BJ (cell line): Measurements from ENCODE around the gene BSND. TPM values are rescaled to one million over a fixed set of nuclear protein-coding genes. Genes with fewer than 3 reads are reported as not detected.

Experiments
- CTCF ChIA-PET: fragments of 350-600 bp; formaldehyde crosslinking; extraction: SDS; loops from one replicate; lab custom pipeline; 2021; ENCODE audit warnings: antibody characterized with exemption, inconsistent platforms; lab: Yijun Ruan, JAX
- POLR2A ChIA-PET: fragments of 300-600 bp; sonication (Branson Sonifier 250); formaldehyde crosslinking; extraction: SDS; loops from one replicate; lab custom pipeline; 2021; ENCODE audit warnings: antibody characterized with exemption; lab: Charles Lee
- DNase-seq: peaks from one replicate; pipeline ENCODE4 v3.0.0-alpha.2; 2011; ENCODE audit warnings: low read depth
- H3K27me3 ChIP-seq: 2 replicates; pipeline ENCODE4 v1.6.0; 2011; ENCODE audit warnings: low read length; ENCODE audit not compliant: control insufficient read depth, insufficient read depth
- H3K36me3 ChIP-seq: 2 replicates; pipeline ENCODE4 v1.5.1; 2011; ENCODE audit warnings: low read length; ENCODE audit not compliant: control insufficient read depth, insufficient read depth
- H3K4me3 ChIP-seq: 2 replicates; pipeline ENCODE4 v1.5.1; 2011; ENCODE audit warnings: low read depth, mild to moderate bottlenecking, control low read depth, low read length
- polyA plus RNA-seq: library from polyadenylated mRNA; depleted of rRNA; stranded (reverse); fragments of >200 nt; gene quantifications from 2 replicates; pipeline ENCODE4 v1.2.3, GENCODE V29; 2011
- TF ChIP-seq, protein P1 (sequence below): IDR thresholded peaks from 2 replicates; pipeline ENCODE4 v1.5.1; 2011; ENCODE audit warnings: low read depth, mild to moderate bottlenecking, control low read depth, inconsistent platforms, low read length, moderate library complexity; ENCODE audit not compliant: insufficient read depth

The BSND gene
- polyA plus RNA-seq, 1 experiment: not detected

DNA sequence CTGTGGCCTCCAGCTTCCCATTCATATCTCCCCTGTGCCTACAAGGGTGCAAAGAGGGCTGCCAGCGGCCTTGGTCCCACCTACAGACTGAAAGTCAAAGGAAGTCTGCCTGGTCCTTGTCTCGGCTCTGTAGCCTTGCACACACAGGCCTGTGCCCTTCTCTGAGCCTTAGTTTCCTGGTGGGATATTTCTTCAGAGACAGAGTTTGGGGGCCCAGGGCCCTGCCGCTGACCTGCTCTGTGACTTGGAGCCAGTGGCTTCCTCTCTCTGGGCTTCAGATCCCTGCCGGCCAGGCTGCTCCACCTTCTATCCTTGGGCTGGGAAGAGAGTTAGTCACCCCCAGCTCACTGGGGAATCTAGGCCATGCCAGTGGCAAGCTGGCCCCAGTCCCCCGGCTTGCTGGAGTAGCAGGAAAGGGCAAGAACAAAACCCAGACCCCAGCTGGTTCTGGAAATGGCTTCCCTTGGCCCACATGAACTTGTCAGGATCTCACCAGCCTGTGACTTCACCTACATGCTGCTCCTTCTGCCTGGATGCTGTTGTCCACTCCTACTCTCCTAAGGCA is 19.3 kb upstream of the BSND start:
- no peak for DNase-seq

GRCh38 chr1:54980046-54980527 is 18.6 kb upstream of the BSND start:
- POLR2A ChIA-PET: no interaction called here
- no peak for DNase-seq
- Histone ChIP-seq H3K27me3 (peaks cover 26% of the 10 kb centered on the region), H3K4me3 (peak overlapping the region; percentile 36), H3K36me3 (no peaks in the 10 kb centered on the region)
- CTCF ChIA-PET: no interaction called here
- TF ChIP-seq, protein P1, sequence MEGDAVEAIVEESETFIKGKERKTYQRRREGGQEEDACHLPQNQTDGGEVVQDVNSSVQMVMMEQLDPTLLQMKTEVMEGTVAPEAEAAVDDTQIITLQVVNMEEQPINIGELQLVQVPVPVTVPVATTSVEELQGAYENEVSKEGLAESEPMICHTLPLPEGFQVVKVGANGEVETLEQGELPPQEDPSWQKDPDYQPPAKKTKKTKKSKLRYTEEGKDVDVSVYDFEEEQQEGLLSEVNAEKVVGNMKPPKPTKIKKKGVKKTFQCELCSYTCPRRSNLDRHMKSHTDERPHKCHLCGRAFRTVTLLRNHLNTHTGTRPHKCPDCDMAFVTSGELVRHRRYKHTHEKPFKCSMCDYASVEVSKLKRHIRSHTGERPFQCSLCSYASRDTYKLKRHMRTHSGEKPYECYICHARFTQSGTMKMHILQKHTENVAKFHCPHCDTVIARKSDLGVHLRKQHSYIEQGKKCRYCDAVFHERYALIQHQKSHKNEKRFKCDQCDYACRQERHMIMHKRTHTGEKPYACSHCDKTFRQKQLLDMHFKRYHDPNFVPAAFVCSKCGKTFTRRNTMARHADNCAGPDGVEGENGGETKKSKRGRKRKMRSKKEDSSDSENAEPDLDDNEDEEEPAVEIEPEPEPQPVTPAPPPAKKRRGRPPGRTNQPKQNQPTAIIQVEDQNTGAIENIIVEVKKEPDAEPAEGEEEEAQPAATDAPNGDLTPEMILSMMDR: no peak

More for the DNA sequence above, 19.3 kb upstream of the BSND start:
- Histone ChIP-seq H3K27me3 (peaks cover 22% of the 10 kb centered on the region), H3K4me3 (no peak overlapping the region), H3K36me3 (no peaks in the 10 kb centered on the region)
- TF ChIP-seq, protein P1: no peak
- CTCF ChIA-PET: interaction anchor here (1.2 to 2.9 kb wide), 5 partner anchors 10 to 43 kb away, joined by 3 to 18 read pairs (median 5); no protein-coding TSS in a partner anchor
- POLR2A ChIA-PET: no interaction called here

DNA sequence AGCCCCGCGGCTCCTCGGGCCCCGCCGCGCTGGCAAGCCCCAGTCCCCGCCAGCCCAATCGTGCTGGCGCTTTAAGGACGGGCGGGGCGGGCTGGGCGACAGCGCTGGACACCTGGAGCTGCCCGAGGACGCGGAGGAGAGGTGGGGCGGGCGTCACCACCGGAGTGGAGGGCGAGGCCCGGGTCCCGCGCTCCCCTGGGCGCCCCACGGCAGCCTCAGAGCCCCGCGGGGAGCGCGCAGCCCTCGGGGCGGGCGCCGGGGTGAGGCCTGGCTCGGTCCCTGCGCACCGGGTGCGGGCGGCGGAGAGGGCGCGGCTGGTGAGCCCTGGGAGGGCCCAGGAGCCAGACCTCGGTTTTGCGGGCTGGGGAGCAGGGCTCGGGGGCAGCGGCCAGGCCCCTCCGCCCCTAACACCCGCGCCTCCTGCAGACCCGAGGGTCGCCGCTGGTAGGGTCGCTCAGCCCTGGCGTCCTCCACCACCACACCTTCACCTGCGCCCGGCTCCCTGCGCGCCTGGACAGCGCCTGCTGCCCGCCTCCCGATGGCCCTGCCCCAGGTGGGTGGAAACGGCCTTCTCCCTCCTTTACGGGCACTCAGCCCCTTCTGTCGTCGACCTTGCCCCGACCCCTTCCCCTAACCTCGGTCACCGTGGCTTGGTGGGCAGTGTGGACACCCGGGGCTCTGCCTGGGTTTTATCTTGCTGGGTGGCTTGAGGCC is 18.0 kb upstream of the BSND start, which contains the start of gene TMEM61:
Gene TMEM61, plus strand, starts transcription at position 101 of the 714 bp plus-strand sequence. Its CDS starts 438 bp downstream, at position 539.
- POLR2A ChIA-PET: no interaction called here

DNA sequence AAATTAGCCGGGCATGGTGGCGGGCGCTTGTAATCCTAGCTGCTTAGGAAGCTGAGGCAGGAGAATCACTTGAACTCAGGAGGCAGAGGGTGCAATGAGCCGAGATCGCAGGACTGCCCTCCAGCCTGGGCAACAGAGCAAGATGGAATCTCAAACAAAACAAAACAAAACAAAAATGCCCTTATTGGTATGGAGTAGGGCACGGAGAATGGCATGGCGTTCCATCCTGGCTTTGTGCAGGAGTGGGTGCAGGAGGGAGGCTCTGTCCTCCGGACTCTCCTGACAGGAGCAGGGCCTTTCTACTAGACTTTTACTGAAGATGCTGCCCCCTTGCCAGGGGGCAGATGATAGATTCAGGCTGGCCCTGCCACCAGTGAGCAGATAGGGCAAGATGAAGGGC is 17.3 kb upstream of the BSND start:
- TF ChIP-seq, protein P1: no peak
- POLR2A ChIA-PET: no interaction called here
- no peak for DNase-seq
- CTCF ChIA-PET: interaction anchor here (1.2 kb wide), 1 partner anchor 31 kb away, joined by 4 read pairs; no protein-coding TSS in a partner anchor
- no peaks in the 10 kb centered on the region for H3K36me3 ChIP-seq
- H3K27me3 ChIP-seq: peaks cover 26% of the 10 kb centered on the region
- no peak overlapping the region for H3K4me3 ChIP-seq

More for the DNA sequence above, 18.0 kb upstream of the BSND start, which contains the start of gene TMEM61:
- CTCF ChIA-PET: no interaction called here
- TF ChIP-seq, protein P1: no peak
- no peak for DNase-seq
- Histone ChIP-seq H3K27me3 (peaks cover 26% of the 10 kb centered on the region), H3K36me3 (no peaks in the 10 kb centered on the region), H3K4me3 (peak within 1 kb of the TSS; percentile 36)

DNA sequence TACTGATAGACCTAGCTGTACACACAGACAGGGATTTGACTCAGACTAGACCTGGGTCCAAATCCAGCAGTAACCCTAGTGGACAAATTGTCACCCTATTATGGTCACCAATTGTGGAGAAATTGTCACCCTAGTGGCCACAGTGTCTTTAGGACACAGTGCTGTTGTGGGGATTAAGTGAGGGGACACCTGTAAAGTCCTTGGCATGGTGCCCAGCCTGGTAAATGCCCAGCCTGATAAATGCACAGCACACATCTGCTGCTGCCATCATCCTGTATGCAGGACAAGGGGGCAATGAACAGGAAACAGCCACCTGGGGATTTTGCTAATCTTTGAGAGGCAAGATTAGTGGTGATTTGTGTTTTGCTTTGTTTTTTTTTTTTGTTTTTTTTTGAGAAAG is 16.0 kb upstream of the BSND start:
- Histone ChIP-seq H3K27me3 (peaks cover 26% of the 10 kb centered on the region), H3K4me3 (no peak overlapping the region), H3K36me3 (no peaks in the 10 kb centered on the region)
- DNase-seq: no peak
- POLR2A ChIA-PET: no interaction called here
- TF ChIP-seq, protein P1: no peak
- CTCF ChIA-PET: interaction anchor here (1.0 to 6.3 kb wide), 2 partner anchors 9 to 14 kb away, joined by 3 to 37 read pairs; no protein-coding TSS in a partner anchor
